Gastrocnemius medialis (tissue), 4 donors: ENCODE data around the gene ADGRV1.

ENCODE experiments used
- POLR2A ChIP-seq, 2 donors: fragments of 450-650 bp; IDR thresholded peaks; one replicate each; pipeline ENCODE4 v1.6.1; 2017; ENCODE audit warnings: antibody characterized with exemption in 2 of 2, mild to moderate bottlenecking in 2 of 2, moderate library complexity in 2 of 2
- TF ChIP-seq, protein P1 (sequence below), 5 experiments: fragments of 450-650 bp in 3 of 5; fragments of 200-600 bp in 2 of 5; sonication (generic) in 2 of 5; IDR thresholded peaks in 4 of 5; conservative IDR thresholded peaks in 1 of 5; 1 replicate in 4 of 5; 2 replicates in 1 of 5; pipeline ENCODE4 v1.5.1; 2016 to 2019; ENCODE audit warnings: antibody characterized with exemption in 5 of 5, mild to moderate bottlenecking in 3 of 5, moderate library complexity in 3 of 5

- TF ChIP-seq, protein P1, sequence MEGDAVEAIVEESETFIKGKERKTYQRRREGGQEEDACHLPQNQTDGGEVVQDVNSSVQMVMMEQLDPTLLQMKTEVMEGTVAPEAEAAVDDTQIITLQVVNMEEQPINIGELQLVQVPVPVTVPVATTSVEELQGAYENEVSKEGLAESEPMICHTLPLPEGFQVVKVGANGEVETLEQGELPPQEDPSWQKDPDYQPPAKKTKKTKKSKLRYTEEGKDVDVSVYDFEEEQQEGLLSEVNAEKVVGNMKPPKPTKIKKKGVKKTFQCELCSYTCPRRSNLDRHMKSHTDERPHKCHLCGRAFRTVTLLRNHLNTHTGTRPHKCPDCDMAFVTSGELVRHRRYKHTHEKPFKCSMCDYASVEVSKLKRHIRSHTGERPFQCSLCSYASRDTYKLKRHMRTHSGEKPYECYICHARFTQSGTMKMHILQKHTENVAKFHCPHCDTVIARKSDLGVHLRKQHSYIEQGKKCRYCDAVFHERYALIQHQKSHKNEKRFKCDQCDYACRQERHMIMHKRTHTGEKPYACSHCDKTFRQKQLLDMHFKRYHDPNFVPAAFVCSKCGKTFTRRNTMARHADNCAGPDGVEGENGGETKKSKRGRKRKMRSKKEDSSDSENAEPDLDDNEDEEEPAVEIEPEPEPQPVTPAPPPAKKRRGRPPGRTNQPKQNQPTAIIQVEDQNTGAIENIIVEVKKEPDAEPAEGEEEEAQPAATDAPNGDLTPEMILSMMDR (IDR thresholded peaks at IDR 0.05 in 4 of 5, conservative IDR thresholded peaks at IDR 0.05 in 1 of 5), result no peak
- TF ChIP-seq POLR2A (IDR thresholded peaks at IDR 0.05), result no peak
These were observed 340.5 kb downstream of the ADGRV1 start for GRCh38 chr5:90899014-90899604.
